K562 (cell line): ENCODE data around the gene TMEM161B. TPM values are rescaled to one million over a fixed set of nuclear protein-coding genes. Genes with fewer than 3 reads are reported as not detected.
A peak's percentile ranks its signal among the peaks of the same experiment; 100 is the strongest.

Experiments used
- C11orf30 ChIP-seq: fragments of 450-650 bp; IDR thresholded peaks from 2 replicates; pipeline ENCODE4 v1.6.1; 2016; ENCODE audit warnings: low read depth, mild to moderate bottlenecking
- EGR1 ChIP-seq: fragments of 450-650 bp; conservative IDR thresholded peaks from 2 replicates; pipeline ENCODE4 v1.6.1; 2017; ENCODE audit warnings: mild to moderate bottlenecking
- NRF1 ChIP-seq, 2 experiments: fragments of 450-650 bp; IDR thresholded peaks in 1 of 2; conservative IDR thresholded peaks in 1 of 2; 2 replicates each; pipeline ENCODE4 v1.6.1; 2014; ENCODE audit warnings: mild to moderate bottlenecking in 2 of 2
- SP2 ChIP-seq: IDR thresholded peaks from 2 replicates; pipeline ENCODE4 v1.6.1; 2011; ENCODE audit warnings: mild to moderate bottlenecking, low read depth, low read length, moderate library complexity; ENCODE audit not compliant: poor library complexity, severe bottlenecking; ENCODE audit errors: extremely low read depth
- YBX1 ChIP-seq: fragments of 450-650 bp; IDR thresholded peaks from 2 replicates; pipeline ENCODE4 v1.7.1; 2016; ENCODE audit warnings: mild to moderate bottlenecking
- ZBTB17 ChIP-seq: fragments of 450-650 bp; formaldehyde crosslinking; IDR thresholded peaks from 2 replicates; pipeline ENCODE4 v1.4.0; 2020; ENCODE audit warnings: mild to moderate bottlenecking
- ZFX ChIP-seq: sonication (generic); formaldehyde crosslinking; IDR thresholded peaks from 2 replicates; pipeline ENCODE4 v1.8.0; 2022; ENCODE audit warnings: mild to moderate bottlenecking, missing genetic modification reagents, moderate library complexity
- polyA plus RNA-seq, 8 experiments: library from polyadenylated mRNA; depleted of rRNA in 4 of 8; stranded (reverse) in 5 of 8; unstranded in 3 of 8; fragments of >200 nt; fragmentation: Nextera tagmentation in 2 of 8; fragmentation: Illumina TruSeq in 1 of 8; extraction: Ambion mirVana in 2 of 8; extraction: Trizol in 1 of 8; gene quantifications; 2 replicates each; pipeline versions ENCODE4 v1.2.1 to v1.2.3, GENCODE V29; 2011 to 2014; ENCODE audit warnings: inconsistent platforms in 1 of 8, missing spikeins in 1 of 8
- total RNA-seq, 7 experiments: library from RNA; depleted of rRNA in 6 of 7; stranded (reverse); fragments of >200 nt in 6 of 7; fragmentation: Illumina TruSeq in 2 of 7; extraction: Trizol in 2 of 7; gene quantifications; 2 replicates each; pipeline versions ENCODE4 v1.2.1 to v1.2.3, GENCODE V29; 2011 to 2021; ENCODE audit warnings: low replicate concordance in 1 of 7
- TF ChIP-seq, protein P1 (sequence below), 2 experiments: fragments of 450-650 bp; formaldehyde crosslinking in 1 of 2; IDR thresholded peaks; 2 replicates each; pipeline versions ENCODE4 v1.4.0 to v1.6.1; 2014 to 2020; ENCODE audit warnings: mild to moderate bottlenecking in 2 of 2, borderline replicate concordance in 1 of 2, low read depth in 1 of 2
- TF ChIP-seq, protein P2 (sequence below), 2 experiments: fragments of 450-650 bp in 1 of 2; IDR thresholded peaks; 2 replicates each; pipeline ENCODE4 v1.6.1; 2011 to 2017; ENCODE audit warnings: low read depth in 2 of 2, antibody characterized with exemption in 1 of 2, borderline replicate concordance in 1 of 2, low read length in 1 of 2, mild to moderate bottlenecking in 1 of 2, mixed read lengths in 1 of 2; ENCODE audit not compliant: control insufficient read depth in 1 of 2
- TF ChIP-seq, protein P3 (sequence below): fragments of 250-450 bp; sonication (Bioruptor Pico); IDR thresholded peaks from 2 replicates; pipeline ENCODE4 v1.4.0; 2020

Gene TMEM161B
- total and polyA plus RNA-seq, 9 of the 15 experiments (the other 6 are each of a cell fraction or from before 2014, with no cell fraction given): 18.9 to 57.1 (median 40.6) TPM

DNA sequence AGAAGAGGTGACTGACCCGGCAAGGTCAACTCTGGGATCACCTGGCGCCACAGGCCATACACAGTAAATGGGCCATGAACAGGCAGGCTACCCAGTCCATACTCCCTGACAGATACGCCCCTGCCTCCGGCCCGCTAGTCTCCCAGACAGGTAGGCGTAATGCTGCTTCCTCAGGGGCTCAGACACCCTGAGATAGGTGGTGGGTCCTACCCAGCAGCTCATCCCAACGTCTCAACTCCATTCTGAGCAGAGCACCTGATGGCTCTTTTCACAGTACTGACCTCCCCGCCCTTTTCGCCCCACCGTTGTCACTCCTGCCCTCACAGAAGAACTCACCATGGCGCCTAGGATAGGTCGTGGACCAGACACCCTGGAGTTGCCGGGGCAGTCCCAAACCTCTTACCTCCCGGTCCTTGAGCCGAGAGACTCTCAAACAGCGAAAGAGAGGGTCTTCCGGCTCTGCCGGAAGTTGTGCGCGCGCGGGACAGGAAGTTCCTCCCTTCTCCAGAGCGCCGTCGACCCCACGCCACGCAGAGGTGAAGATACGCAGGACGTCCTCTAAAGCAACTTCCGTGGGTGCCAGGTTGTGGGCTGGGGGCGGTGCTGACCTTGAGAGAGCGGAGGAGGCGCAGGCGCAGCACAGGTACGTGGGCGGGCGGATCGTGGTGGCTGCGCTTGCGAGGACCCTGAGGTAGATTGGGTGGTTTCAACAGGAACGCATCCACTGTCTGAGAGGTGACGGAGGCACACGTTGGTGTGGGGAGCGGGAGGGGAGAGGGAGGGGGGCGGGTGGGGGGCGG, at the start of gene TMEM161B (continued):
- TF ChIP-seq, protein P1, sequence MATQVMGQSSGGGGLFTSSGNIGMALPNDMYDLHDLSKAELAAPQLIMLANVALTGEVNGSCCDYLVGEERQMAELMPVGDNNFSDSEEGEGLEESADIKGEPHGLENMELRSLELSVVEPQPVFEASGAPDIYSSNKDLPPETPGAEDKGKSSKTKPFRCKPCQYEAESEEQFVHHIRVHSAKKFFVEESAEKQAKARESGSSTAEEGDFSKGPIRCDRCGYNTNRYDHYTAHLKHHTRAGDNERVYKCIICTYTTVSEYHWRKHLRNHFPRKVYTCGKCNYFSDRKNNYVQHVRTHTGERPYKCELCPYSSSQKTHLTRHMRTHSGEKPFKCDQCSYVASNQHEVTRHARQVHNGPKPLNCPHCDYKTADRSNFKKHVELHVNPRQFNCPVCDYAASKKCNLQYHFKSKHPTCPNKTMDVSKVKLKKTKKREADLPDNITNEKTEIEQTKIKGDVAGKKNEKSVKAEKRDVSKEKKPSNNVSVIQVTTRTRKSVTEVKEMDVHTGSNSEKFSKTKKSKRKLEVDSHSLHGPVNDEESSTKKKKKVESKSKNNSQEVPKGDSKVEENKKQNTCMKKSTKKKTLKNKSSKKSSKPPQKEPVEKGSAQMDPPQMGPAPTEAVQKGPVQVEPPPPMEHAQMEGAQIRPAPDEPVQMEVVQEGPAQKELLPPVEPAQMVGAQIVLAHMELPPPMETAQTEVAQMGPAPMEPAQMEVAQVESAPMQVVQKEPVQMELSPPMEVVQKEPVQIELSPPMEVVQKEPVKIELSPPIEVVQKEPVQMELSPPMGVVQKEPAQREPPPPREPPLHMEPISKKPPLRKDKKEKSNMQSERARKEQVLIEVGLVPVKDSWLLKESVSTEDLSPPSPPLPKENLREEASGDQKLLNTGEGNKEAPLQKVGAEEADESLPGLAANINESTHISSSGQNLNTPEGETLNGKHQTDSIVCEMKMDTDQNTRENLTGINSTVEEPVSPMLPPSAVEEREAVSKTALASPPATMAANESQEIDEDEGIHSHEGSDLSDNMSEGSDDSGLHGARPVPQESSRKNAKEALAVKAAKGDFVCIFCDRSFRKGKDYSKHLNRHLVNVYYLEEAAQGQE (IDR thresholded peaks at IDR 0.05; ENCODE audit: borderline replicate concordance): no peak
- TF ChIP-seq, protein P1 (CRISPR knock-in tag; IDR thresholded peaks at IDR 0.05; ENCODE audit: low read depth): 0 out of 2 replicates have a peak, but pooled peaks have one; percentile 34
- TF ChIP-seq SP2 (peak; percentile 31), ZBTB17 (CRISPR knock-in tag) (0 out of 2 replicates have a peak, but pooled peaks have one; percentile 29), EGR1 (peak; percentile 99), ZFX (0 out of 2 replicates have a peak, but pooled peaks have one; percentile 19), C11orf30 (peak; percentile 81), YBX1 (no peak), NRF1 (conservative IDR thresholded peaks at IDR 0.05 in 1 of 2, IDR thresholded peaks at IDR 0.05 in 1 of 2) (peak; percentile 91 to 93)
- TF ChIP-seq, protein P2, sequence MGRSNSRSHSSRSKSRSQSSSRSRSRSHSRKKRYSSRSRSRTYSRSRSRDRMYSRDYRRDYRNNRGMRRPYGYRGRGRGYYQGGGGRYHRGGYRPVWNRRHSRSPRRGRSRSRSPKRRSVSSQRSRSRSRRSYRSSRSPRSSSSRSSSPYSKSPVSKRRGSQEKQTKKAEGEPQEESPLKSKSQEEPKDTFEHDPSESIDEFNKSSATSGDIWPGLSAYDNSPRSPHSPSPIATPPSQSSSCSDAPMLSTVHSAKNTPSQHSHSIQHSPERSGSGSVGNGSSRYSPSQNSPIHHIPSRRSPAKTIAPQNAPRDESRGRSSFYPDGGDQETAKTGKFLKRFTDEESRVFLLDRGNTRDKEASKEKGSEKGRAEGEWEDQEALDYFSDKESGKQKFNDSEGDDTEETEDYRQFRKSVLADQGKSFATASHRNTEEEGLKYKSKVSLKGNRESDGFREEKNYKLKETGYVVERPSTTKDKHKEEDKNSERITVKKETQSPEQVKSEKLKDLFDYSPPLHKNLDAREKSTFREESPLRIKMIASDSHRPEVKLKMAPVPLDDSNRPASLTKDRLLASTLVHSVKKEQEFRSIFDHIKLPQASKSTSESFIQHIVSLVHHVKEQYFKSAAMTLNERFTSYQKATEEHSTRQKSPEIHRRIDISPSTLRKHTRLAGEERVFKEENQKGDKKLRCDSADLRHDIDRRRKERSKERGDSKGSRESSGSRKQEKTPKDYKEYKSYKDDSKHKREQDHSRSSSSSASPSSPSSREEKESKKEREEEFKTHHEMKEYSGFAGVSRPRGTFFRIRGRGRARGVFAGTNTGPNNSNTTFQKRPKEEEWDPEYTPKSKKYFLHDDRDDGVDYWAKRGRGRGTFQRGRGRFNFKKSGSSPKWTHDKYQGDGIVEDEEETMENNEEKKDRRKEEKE (IDR thresholded peaks at IDR 0.05; ENCODE audit: borderline replicate concordance in 1 of 2, control insufficient read depth in 1 of 2, low read depth in 2 of 2, low read length in 1 of 2): no peak; a peak in 1 of 4 replicates
- TF ChIP-seq, protein P3, sequence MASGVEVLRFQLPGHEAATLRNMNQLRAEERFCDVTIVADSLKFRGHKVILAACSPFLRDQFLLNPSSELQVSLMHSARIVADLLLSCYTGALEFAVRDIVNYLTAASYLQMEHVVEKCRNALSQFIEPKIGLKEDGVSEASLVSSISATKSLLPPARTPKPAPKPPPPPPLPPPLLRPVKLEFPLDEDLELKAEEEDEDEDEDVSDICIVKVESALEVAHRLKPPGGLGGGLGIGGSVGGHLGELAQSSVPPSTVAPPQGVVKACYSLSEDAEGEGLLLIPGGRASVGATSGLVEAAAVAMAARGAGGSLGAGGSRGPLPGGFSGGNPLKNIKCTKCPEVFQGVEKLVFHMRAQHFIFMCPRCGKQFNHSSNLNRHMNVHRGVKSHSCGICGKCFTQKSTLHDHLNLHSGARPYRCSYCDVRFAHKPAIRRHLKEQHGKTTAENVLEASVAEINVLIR (CRISPR knock-in tag): peak; percentile 33; the same call in 1 of the 2 replicates
